GM19193 (cell line): ENCODE results near the gene DCX.

Experiments used
- POLR2A ChIP-seq: IDR thresholded peaks from 4 replicates; pipeline ENCODE4 v1.6.1; 2011; ENCODE audit not compliant: insufficient read depth, insufficient read length; ENCODE audit errors: extremely low read depth

Gene DCX

GRCh38 chrX:111386615-111387233 lies 25.3 kb downstream of the DCX start:
- TF ChIP-seq POLR2A: no peak

GRCh38 chrX:111386077-111386476 lies 25.9 kb downstream of the DCX start:
- no peak for TF ChIP-seq POLR2A

DNA sequence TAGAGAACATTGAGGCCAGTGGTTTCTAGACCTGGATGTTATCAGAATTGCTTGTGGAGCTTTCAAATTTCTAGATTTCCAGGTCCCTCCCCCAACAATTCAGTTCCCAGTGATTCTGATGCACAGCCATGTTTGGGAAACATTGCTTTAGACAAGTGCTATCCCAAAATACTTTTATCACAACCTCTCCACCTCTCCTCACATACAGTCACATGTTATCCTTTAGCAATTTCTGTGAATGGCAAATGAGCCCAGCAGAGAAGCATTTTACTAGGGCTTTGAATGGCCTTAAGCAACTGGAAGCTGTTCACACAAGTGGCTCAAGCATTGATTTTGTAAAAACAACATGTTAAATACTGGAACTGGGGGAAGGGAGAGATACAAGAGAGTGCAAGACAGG lies 29.7 kb downstream of the DCX start:
- no peak for TF ChIP-seq POLR2A

DNA sequence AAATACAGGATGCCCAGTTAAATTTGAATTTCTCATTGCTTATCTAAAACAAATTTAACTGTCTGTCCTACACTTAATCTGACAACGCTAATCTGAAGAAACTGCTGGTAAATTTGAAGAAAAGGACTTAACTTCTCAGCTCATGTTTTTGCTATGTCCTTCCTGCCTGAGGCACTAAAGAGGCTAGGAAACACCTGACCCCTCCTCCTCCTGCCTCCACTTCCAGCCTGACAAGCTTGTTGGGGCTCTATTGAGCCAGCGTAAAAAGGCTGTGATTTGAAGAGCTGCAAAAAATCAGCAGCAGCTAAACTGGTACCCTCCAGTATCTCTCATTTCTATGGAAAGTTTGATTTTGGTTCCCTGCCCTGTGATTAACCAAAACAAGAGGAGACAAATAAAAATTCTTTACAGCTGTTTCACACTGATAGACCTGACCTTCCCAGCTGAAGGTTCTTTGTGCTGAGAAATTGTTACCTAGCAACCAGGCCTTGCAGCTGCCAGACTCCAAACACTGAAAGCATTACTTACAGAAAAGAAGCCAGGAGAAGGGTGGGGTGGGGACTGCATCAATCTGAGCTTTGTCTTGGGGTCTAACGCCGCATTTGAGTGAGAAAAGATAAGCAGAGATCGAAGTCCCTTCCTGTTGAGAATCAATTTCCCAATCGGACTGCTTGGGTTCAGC lies 35.0 kb downstream of the DCX start:
- no peak for TF ChIP-seq POLR2A

- TF ChIP-seq POLR2A: no peak
These were observed 35.5 kb downstream of the DCX start for GRCh38 chrX:111376486-111376885.

DNA sequence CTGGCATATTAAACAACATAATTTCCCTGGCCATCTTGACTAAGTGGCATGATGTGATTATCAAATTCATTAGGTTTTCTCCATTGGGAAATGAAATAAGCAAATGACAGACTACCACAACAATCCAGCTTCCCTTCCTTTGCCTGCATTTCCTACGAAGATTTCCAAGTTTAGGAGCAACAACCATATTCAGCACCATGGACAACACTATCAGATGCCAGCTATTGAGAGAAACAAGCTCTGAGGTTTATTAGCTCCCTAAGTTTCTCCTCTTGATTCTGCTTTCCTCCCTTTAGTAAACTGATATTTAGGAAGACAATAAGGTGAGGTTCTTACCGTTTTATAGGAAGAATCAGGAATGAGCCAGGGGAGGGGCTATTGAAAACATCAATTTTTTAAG lies 36.2 kb downstream of the DCX start:
- TF ChIP-seq POLR2A: no peak

GRCh38 chrX:111372086-111372485 lies 39.9 kb downstream of the DCX start:
- TF ChIP-seq POLR2A: no peak

- no peak for TF ChIP-seq POLR2A
These were observed 46.1 kb downstream of the DCX start for GRCh38 chrX:111365770-111366325.

GRCh38 chrX:111363741-111364140 lies 48.3 kb downstream of the DCX start:
- no peak for TF ChIP-seq POLR2A

GRCh38 chrX:111361751-111362150 lies 50.2 kb downstream of the DCX start:
- no peak for TF ChIP-seq POLR2A

DNA sequence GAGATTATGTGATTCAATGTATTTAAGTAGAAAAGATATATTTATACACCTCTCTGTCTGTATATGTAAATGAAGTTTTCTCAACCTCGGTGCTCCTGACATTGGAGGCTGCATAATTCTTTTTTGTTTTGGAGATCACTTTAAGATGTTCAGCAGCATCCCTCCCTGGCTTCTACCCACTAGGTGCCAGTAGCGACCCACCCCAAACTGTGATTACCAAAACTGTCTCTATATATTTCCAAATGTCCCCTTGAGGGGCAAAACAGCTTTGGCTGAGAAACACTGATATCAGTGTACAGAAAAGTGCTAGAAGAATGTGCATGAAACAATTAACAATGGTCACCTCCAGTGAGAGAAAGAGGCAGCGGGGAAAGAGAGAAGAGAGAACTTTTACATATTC lies 51.2 kb downstream of the DCX start:
- TF ChIP-seq POLR2A: no peak

- no peak for TF ChIP-seq POLR2A
These were observed 56.4 kb downstream of the DCX start for GRCh38 chrX:111355523-111356115.

DNA sequence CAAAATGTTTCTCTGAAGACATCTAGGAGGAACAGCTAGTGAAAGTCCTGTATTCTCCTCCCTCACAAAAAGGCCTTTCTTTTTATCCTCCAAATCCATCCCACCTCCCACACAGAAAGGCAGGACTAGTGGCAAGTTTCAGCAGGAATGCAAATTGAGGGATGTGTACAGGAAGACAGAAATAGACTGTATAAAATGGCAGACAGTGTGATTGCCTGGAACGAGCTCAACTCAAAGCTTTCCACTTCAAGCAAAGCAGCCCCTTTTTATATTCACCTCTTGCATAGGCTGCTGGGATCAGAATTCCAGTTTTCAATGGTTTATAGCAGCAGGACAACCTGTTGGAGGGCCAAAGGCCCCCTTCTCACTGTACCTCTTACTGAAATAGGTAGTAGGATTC lies 57.5 kb downstream of the DCX start:
- no peak for TF ChIP-seq POLR2A

GRCh38 chrX:111353793-111354192 lies 58.2 kb downstream of the DCX start:
- no peak for TF ChIP-seq POLR2A

DNA sequence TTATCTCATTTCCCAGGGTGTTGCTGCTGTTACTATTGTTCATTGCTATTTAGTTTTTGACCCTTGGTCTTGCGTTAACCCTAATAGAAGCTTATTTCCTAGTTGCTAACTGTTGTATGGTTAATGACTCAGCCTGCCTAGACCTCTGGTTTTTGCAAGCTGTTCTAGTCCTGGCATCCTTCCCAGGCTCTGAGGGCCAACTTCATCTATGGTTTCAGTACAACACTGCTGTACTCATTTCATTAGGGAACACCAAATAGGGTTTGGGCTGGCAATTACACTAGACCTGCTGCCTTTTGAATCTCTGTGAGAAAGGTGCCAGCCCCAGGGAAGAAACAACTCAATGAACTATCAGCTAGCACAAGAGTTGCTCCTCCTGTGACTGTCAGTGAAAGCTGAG lies 59.6 kb downstream of the DCX start:
- TF ChIP-seq POLR2A: no peak

- TF ChIP-seq POLR2A: no peak
These were observed 62.1 kb downstream of the DCX start for GRCh38 chrX:111349934-111350333.

DNA sequence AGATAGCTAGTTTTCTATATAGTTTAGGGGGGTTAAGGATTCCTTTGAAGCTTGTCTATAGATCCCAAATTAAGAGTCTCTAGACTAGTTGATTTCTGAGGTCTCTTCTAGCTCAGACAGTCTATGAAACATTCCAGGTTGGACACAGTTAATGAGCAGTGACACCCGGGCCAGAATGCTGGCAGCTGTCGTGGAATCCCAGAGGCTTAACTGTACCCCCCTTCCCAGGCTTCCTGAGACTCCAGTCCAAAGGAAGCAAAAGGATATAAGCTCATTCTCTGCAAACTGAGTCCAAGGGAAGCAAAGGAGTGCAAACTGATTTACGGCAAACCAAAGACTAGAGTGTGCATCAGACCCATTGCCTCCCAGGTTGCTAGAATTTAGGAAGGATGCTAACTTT lies 62.9 kb downstream of the DCX start:
- TF ChIP-seq POLR2A: no peak

- no peak for TF ChIP-seq POLR2A
These were observed 63.6 kb downstream of the DCX start for GRCh38 chrX:111348429-111348828.
